Loucy (cell line): ENCODE results near the gene PMP22.

ENCODE experiments used
- CTCF ChIP-seq: fragments of 200-600 bp; sonication (generic); conservative IDR thresholded peaks from 2 replicates; pipeline ENCODE4 v1.5.1; 2014; ENCODE audit warnings: mild to moderate bottlenecking, antibody characterized with exemption, low read length
- EZH2phosphoT487 ChIP-seq: fragments of 200-600 bp; IDR thresholded peaks from 2 replicates; pipeline ENCODE4 v1.6.1; 2018; ENCODE audit warnings: antibody characterized with exemption, mild to moderate bottlenecking, moderate library complexity, borderline replicate concordance

- no peak for TF ChIP-seq CTCF
- no peak for TF ChIP-seq EZH2phosphoT487
These were observed 24.4 kb upstream of the PMP22 start for GRCh38 chr17:15289285-15290183.
